Activated T-helper 9 cell treated with anti-CD3 and anti-CD28 coated beads, Interleukin-2, amount 50 U/mL, for 16 hours (primary cell): Measurements from ENCODE around the gene PAK6.
A peak's percentile ranks its signal among the peaks of the same experiment; 100 is the strongest.

ENCODE experiments used
- DNase-seq: peaks from one replicate; pipeline ENCODE4 v3.0.0-alpha.2; 2020; ENCODE audit warnings: low read depth

The PAK6 gene

GRCh38 chr15:40276927-40277326 lies 38.1 kb downstream of the PAK6 start:
- no peak for DNase-seq

- DNase-seq, result no peak
Measured at GRCh38 chr15:40277471-40277870, 38.6 kb downstream of the PAK6 start.

DNA sequence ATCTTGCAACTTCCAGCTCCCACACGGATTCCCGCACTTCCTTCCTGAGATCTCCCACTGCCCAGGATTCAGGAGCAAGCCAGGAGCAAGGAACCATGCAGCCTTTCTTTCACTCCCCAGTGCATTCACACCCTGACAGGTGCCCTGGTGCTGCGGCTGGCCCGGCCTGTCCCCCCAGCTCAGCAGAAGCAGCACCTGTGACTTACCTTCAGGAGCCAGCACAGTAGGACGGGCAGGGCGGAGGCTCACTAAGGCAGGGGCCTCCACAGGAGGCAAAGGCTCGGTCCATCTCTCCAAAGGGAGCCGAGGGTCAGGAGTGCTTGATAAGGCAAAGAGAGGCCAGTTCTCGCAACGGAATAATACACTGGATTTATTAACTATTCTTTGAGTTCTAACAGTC lies 39.2 kb downstream of the PAK6 start:
- DNase-seq, result no peak

- peak; percentile 52 for DNase-seq
Measured at GRCh38 chr15:40279437-40280141, 40.7 kb downstream of the PAK6 start.

DNA sequence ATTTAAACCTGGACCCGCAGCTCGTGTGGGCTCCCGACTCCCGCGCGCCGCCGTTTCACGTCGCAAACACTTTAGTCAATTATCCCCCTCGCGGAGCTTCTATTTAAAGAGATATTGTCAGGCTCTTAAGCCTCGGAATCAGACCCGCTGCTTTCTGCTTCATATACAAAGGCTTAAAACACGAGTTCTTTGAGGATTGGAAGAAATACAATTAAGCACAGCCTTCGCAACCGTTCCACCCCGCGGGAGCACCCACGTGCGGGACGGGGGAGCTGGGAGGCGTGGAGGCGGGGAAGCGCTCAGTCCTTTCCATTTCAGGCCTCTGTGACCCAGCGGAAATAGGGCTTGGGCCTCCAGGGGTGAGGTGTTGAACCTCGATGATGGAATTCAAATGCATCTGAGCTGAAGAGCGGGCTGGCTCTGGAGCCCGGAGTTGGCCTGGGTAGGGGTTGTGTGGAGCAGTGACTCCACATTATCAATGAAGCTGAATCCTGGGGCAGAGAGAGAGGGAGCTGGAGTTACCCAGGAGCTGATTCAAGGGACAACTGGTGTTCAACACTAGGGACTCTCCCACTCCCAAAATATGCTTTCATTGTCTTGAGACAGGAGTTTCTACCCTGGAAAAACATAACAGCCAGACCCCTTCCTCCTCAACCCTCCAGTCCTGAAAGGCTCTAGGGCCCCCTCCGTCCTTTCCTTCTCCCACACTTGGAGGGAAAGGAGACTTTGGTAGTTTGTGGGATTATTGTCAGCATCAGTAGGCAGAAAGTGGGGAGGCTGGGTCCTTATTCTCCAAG lies 41.6 kb downstream of the PAK6 start:
- no peak for DNase-seq

DNA sequence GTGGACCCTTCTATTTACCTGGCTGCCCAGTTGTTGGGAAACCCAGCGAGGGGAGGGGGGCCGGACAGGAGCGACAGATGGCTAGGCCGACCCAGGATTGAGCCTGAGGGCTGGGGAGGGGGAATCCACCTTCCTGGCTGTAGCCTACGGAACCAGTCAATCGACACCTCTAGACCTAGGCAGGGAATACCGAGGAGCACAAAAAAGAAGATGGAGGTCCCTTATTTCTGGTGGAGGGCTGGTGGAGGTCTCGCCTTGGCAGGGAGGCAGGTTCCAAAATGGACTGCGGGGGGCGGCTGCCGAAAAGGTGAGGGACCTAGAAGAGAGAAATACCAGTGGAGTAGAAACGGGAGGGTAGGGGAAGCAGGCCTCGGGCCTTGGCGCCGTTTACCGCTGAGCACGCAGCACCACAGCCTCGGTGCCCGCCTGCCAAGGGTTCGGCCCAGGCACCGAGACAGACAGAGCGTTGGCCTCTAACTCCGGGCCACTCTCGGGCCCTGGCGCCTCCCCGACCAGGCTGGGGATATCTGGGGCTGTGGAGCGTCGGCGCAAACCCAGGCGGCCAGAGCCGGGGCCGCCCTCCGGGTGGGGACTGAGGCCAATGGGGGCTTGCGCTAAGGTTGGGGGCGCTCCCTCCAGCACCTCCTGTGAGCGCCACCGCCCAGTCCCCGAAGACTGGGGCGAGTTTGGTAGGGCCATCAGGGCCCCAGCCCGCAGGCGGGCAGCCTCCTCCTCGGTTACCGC lies 42.4 kb downstream of the PAK6 start:
- no peak for DNase-seq

GRCh38 chr15:40281801-40282146 lies 42.9 kb downstream of the PAK6 start:
- no peak for DNase-seq

DNA sequence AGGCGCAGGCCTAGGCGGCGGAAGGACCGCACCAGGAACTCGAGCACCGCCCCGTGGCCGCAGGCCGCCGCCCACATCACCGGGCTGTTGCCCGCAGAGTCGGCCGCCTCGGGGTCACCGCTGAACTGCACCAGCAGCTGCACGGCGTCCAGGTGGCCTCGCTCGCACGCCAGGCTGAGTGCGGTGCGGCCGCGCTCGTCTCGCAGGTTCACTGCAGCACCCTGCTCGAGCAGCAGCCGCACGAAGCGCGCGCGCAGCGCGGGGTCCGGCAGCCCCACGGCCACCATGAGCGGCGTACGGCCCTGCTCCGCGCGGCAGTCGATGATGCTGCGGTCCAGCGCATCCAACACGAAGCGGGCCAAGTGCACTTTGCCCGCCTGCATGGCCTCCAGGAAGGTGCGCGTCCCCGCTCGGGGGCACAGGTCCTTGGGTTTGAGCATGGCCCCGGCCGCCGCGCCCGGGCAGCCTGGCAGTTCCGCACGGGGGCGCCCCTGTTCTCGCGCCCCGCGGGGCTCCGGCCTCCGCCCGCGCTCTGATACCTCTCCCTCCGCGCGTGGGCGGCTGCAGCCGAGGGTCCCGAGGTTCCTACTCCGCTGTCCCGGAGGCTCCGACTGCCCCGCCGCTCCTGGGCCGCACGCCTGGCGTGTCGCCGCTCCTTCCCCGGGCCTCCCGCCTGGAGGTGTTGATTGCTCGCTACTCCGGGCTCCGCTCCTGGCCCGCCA lies 43.4 kb downstream of the PAK6 start:
- DNase-seq, result peak; percentile 28

DNA sequence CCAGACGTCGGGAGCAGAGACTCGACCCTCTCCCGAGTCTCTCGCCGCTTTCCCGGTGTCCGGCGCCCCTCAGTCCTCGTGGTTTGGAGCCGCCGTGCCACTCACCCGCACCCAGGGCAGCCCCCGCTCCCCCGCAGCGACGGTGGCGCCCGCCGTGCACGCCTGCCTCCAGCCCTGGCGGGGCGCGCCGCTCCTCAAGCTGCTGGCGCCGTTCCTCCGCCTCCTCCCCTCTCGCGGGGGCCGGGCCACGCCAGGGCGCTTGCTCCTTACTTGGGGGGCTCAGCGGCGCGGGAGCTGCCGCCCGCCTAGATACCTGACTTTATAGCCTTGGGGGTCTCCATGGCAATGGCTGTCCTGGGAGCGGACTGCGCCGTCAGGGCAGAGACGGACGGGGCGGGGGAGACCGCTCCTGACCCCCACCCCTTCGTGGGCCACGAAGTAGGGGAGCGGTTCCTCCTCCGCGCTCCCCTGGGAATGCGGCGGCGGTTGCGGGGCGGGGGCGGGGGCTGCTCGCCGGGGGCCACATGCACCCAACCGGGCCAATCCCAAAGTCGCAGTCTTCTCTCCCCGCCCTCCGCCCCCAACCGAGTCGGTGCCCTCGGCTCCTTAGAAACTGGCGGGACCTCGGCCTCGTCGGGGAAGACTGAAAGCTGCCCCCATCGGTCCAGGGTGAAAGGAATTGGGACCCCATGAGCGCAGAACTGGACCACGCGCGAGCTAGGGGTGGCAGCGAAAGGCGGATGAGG lies 44.2 kb downstream of the PAK6 start, which contains the start of gene ANKRD63:
Gene ANKRD63 (minus strand): TSS at position 196 of the 746 bp plus-strand sequence. CDS start 478 bp downstream, outside the sequence.
- peak; percentile 32 for DNase-seq

DNA sequence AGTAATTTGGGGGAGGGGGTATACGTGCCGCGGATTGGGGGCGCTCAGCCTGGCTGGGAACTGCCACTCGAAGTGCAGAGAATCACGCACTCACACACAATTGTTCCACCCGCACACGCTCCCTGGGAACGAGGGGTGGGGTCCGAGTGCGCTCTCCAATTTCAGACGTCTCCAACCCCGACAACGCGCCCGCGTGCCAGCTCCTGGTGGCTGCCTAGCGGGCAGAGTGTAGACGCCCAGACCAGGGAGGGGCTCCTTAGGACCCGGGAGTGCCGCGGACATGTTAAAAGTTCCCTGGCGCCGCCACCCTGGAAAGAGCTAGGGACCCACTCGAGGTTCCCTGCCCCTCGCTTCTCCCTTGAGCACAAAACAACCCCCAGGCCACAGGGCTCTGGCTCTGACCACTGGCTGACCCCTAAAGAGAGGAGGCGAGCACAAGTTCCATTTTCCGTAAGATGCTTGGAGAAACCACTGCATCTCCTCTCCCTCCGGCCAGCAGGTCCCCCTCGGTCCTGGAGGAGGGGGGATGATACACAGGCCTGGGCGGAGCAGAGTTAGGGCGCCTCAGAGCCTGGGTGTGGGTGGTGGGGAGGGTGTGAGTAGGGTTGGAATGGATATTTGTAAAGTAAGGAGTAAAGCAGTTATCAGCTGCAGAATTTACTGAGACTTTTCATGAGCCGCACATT lies 44.9 kb downstream of the PAK6 start:
- no peak for DNase-seq

- DNase-seq, result no peak
Measured at GRCh38 chr15:40285151-40285550, 46.3 kb downstream of the PAK6 start.

GRCh38 chr15:40285554-40286011 lies 46.7 kb downstream of the PAK6 start:
- DNase-seq, result no peak

DNA sequence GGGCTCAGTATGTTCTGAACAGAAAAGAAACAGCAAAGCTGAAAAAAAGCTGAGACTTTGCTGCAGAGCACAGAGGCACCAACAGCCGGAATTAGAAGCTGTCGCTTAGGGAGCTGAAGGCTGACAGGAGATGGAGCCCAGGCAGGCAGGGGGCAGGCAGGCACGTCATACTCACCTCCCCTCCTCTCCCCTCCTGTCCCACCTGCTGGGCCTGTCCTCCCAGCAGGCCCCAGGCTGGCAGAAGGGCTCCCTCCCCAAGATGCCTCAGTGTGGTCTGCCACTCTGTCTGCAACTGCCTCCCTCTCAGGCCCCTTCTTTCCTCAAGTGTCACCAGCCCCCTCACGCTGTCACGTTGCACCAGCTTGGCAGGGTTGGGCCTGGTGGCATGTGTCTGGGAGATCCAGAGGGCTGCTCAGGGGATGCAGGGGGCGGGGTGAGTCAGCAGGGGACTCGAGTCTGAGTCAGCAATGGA lies 47.2 kb downstream of the PAK6 start:
- DNase-seq, result no peak

DNA sequence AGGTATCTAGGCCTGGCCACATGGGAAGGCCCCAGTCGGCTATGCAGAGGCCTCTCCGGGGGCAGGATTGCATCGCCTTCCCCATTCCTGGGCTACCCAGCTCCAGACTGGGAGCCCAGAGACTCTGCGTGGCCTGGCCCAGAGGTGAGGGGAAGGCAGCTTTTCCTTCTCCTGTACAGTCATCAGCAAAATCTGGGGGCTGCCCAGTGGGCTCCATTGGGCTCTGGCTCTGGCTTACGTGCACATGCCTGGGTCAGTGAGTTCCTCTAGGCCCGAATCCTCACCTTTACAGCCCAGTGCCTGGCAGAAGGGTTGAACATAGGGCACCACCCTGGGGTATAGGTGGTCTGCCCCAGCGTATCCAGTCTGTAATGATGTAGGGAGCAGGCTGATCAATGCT lies 47.9 kb downstream of the PAK6 start:
- DNase-seq, result no peak

GRCh38 chr15:40287505-40287904 lies 48.6 kb downstream of the PAK6 start:
- no peak for DNase-seq

DNA sequence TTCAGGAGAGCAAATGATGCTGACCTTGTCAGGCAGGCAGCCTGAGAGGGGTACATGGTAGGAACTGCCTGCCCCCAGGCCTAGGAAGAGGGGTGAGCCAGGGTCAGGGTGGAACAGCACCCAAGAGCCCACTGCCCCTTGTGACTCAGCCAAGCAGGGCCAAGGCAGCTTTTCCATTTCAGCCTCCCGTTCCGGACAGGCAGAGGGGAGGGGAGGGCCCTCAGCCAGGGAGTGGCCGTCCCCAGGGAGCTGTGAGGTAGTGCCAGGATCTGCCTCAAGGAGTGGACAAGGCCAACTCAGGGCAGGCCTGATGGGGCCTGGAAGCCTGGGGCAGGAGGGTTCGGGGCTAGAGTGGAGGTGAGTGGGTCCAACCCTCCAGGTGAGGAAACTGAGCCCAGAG lies 49.1 kb downstream of the PAK6 start:
- DNase-seq, result no peak

DNA sequence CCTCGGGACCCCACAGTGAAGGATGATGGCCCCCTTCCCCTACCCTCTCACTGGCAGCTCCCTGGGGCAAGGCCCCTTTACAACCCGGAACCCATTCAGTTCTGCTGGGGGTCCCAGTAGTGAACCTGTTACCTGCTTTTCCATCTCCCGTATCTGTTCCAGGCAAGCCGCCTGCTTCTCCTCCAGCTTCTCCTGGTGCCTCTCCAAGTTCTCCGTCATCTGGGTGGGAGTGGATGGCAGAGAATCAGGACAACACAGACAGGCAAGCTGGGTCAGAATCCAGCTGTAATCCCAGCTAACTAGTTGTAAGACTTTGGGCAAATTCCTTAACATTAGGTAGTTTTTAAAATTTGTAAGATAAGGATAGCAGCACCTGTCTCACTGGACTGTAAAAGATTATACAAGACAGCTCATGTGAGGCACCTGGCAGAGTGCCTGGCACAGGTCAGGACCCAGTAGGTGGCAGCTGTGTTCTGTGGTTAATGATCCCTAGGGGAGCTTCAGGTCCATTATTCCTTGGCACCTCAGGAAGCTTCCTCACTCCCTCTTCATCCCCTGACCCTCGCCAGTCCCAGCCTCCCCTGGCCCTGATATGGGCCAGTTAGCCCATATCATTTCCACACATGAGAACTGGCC lies 50.4 kb downstream of the PAK6 start:
- no peak for DNase-seq

- DNase-seq, result no peak
Measured at GRCh38 chr15:40290545-40290917, 51.7 kb downstream of the PAK6 start.

GRCh38 chr15:40290918-40291574 lies 52.2 kb downstream of the PAK6 start:
- no peak for DNase-seq

DNA sequence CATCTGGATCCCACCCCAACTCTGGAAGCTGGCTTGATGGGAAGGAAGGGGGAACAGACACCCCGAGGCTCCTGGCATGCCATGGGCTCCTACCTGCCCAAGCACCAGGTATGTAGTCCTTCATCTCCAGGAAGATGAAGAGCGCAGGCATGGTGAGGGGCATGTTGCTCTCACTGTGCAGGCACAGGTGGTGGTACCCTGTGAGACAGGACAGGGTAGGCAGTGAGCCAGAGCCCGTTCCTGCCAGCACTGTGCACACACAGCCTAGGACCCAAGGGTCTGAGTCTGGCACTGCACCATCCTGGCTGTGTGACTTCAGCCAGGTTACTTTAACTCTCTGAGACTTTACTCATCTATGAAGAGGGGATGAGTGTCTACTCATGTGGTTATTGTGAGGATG lies 53.4 kb downstream of the PAK6 start:
- no peak for DNase-seq
